ENCODE measurements around the gene SLC30A1. TPM values are rescaled to one million over a fixed set of nuclear protein-coding genes. Genes with fewer than 3 reads are reported as not detected.

SLC30A1 gene
- total and polyA plus RNA-seq, 2 of the 8 experiments (the other 6 are each of a cell fraction or from before 2014, with no cell fraction given) = 4.5 to 14.0 TPM

DNA sequence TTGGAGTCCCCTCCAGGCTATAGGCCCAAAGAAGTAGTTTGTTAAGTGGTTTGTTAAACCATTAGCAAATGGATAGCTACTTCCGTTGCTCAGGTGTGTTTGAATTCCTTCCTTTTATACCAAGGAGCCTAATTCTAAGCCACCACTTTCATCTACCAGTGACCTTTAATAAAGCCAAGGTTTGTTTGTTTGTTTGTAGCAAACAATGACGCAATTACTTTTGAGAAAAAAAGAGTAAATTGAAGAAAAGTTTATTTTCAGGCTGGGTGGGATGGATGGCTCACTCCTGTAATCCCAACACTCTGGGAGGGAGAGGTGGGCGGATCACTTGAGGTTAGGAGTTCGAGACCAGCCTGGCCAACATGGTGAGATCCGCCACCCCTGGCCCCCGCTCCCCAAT is 56.2 kb downstream of the SLC30A1 start:
- ChIA-PET POLR2A (ENCODE audit: partially characterized antibody) (no interaction called here), CTCF (ENCODE audit: partially characterized antibody) (interaction anchor here (1.2 to 15.1 kb wide), 5 partner anchors 9 to 199 kb away, joined by 4 to 154 read pairs (median 13); no protein-coding TSS in a partner anchor)
- TF ChIP-seq POLR2A (IDR thresholded peaks at IDR 0.05; ENCODE audit: control extremely low read depth in 1 of 2, low read depth in 2 of 2, low read length in 2 of 2) (no peak), YY1 (IDR thresholded peaks at IDR 0.05; ENCODE audit: low read depth, low read length) (no peak), JUN (IDR thresholded peaks at IDR 0.05; ENCODE audit: low read depth, low read length) (no peak), SP2 (IDR thresholded peaks at IDR 0.05; ENCODE audit: low read length) (no peak), EZH2 (IDR thresholded peaks at IDR 0.05; ENCODE audit: low read depth, low read length, severe bottlenecking) (no peak), NANOG (IDR thresholded peaks at IDR 0.05; ENCODE audit: insufficient read depth, low read depth, low read length, poor library complexity, severe bottlenecking) (no peak), SP1 (IDR thresholded peaks at IDR 0.05; ENCODE audit: low read depth, low read length) (no peak), JUND (IDR thresholded peaks at IDR 0.05; ENCODE audit: low read length) (no peak), BACH1 (IDR thresholded peaks at IDR 0.05; ENCODE audit: low read length) (no peak), SIN3A (conservative IDR thresholded peaks at IDR 0.05 in 1 of 2, IDR thresholded peaks at IDR 0.05 in 1 of 2; ENCODE audit: low read depth in 1 of 2, low read length in 2 of 2) (no peak), MAFK (IDR thresholded peaks at IDR 0.05; ENCODE audit: low read depth, low read length) (no peak), POU5F1 (IDR thresholded peaks at IDR 0.05; ENCODE audit: low read depth, low read length) (no peak), TBP (IDR thresholded peaks at IDR 0.05; ENCODE audit: low read depth, low read length) (no peak)
- TF ChIP-seq, protein P1, sequence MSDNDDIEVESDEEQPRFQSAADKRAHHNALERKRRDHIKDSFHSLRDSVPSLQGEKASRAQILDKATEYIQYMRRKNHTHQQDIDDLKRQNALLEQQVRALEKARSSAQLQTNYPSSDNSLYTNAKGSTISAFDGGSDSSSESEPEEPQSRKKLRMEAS (IDR thresholded peaks at IDR 0.05) = no peak
- TF ChIP-seq, protein P2, sequence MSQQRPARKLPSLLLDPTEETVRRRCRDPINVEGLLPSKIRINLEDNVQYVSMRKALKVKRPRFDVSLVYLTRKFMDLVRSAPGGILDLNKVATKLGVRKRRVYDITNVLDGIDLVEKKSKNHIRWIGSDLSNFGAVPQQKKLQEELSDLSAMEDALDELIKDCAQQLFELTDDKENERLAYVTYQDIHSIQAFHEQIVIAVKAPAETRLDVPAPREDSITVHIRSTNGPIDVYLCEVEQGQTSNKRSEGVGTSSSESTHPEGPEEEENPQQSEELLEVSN (IDR thresholded peaks at IDR 0.05) = no peak
- no peaks in the 10 kb centered on the region; a peak in 1 of 7 replicates for H3K4me1 ChIP-seq (replicated peaks in 1 of 4; ENCODE audit: control insufficient read depth in 3 of 4, insufficient read depth in 4 of 4, low read length in 3 of 4)
- no peaks in the 10 kb centered on the region for H4K20me1 ChIP-seq (replicated peaks in 1 of 2; ENCODE audit: control insufficient read depth in 1 of 2, insufficient read depth in 2 of 2, low read length in 2 of 2)
- no peak overlapping the region for H3K9ac ChIP-seq (replicated peaks in 1 of 4; ENCODE audit: extremely low read depth in 1 of 4, low read depth in 3 of 4, low read length in 3 of 4)
- no peaks in the 10 kb centered on the region for H3K79me2 ChIP-seq (ENCODE audit: control insufficient read depth in 1 of 2, insufficient read depth in 2 of 2, low read length in 2 of 2)
- no peak overlapping the region for H3K18ac ChIP-seq (ENCODE audit: extremely low read depth, low read length)
- no peak overlapping the region for H3K4me3 ChIP-seq (ENCODE audit: extremely low read depth in 1 of 4, insufficient read depth in 2 of 4, low read depth in 3 of 4, low read length in 4 of 4)
- H2BK20ac ChIP-seq (ENCODE audit: low read length) = no peak overlapping the region
- no peak overlapping the region for H3K4ac ChIP-seq (replicated peaks; ENCODE audit: insufficient read length, low read depth, low read length)
- H3K14ac ChIP-seq (ENCODE audit: insufficient read length) = no peak overlapping the region
- H4K91ac ChIP-seq (replicated peaks; ENCODE audit: insufficient read length, low read length) = no peak overlapping the region
- H3K4me2 ChIP-seq (ENCODE audit: insufficient read depth in 1 of 2, low read depth in 2 of 2, low read length in 2 of 2) = no peak overlapping the region; a peak in 1 of 4 replicates
- no peak overlapping the region for H2BK12ac ChIP-seq (ENCODE audit: low read depth, low read length)
- H3K79me1 ChIP-seq (ENCODE audit: low read depth, low read length) = no peaks in the 10 kb centered on the region
- no peak overlapping the region for H2AFZ ChIP-seq (ENCODE audit: low read length)
- no peak overlapping the region for H4K5ac ChIP-seq (ENCODE audit: insufficient read length, low read depth, low read length)
- FAIRE-seq = no peak
- DNase-seq (ENCODE audit: low read depth in 1 of 2, low spot score in 2 of 2) = no peak
- H3K23ac ChIP-seq (ENCODE audit: insufficient read length) = no peak overlapping the region
- H2BK5ac ChIP-seq (ENCODE audit: low read depth, low read length) = no peak overlapping the region
- H3K23me2 ChIP-seq (ENCODE audit: low read depth, low read length) = no peaks in the 10 kb centered on the region
- no peak overlapping the region for H2BK120ac ChIP-seq (replicated peaks; ENCODE audit: low read depth, low read length)
- 61% methylated on average over 4 of the region's 6 CpGs; no CpG with 5 or more reads in 1 of the 2 experiments for WGBS, 2 experiments (ENCODE audit: extremely low coverage in 1 of 2, insufficient coverage in 1 of 2, insufficient read length in 1 of 2, insufficient replicate concordance in 2 of 2, low coverage in 1 of 2, low lambda C conversion rate in 2 of 2, missing lambda C conversion rate in 1 of 2)
- no peak overlapping the region for H2BK15ac ChIP-seq (ENCODE audit: low read length)
- H3K56ac ChIP-seq (replicated peaks; ENCODE audit: insufficient read length, low read depth, low read length) = no peak overlapping the region
- no peaks in the 10 kb centered on the region for H3K36me3 ChIP-seq (ENCODE audit: control insufficient read depth in 2 of 4, insufficient read depth in 4 of 4, low read length in 3 of 4)
- H2AK5ac ChIP-seq (ENCODE audit: low read depth, low read length) = no peak overlapping the region
- no peak overlapping the region for H3K27ac ChIP-seq (ENCODE audit: low read depth, low read length)
- no peaks in the 10 kb centered on the region for H3K27me3 ChIP-seq (replicated peaks in 1 of 4; ENCODE audit: control insufficient read depth in 3 of 4, extremely low read depth in 1 of 4, insufficient read depth in 3 of 4, low read length in 3 of 4)
- H3K9me3 ChIP-seq (ENCODE audit: insufficient read depth in 2 of 2, low read depth in 1 of 2, low read length in 1 of 2) = no peaks in the 10 kb centered on the region
- no peak overlapping the region for H4K8ac ChIP-seq (ENCODE audit: extremely low read depth, insufficient read depth, low read length)
